ENCODE results near the gene GPX4. TPM values are rescaled to one million over a fixed set of nuclear protein-coding genes. Genes with fewer than 3 reads are reported as not detected.

Gene GPX4
- total and polyA plus RNA-seq, 2 of the 13 experiments (the other 11 are each of a cell fraction or from before 2014, with no cell fraction given): 535 to 613 TPM

DNA sequence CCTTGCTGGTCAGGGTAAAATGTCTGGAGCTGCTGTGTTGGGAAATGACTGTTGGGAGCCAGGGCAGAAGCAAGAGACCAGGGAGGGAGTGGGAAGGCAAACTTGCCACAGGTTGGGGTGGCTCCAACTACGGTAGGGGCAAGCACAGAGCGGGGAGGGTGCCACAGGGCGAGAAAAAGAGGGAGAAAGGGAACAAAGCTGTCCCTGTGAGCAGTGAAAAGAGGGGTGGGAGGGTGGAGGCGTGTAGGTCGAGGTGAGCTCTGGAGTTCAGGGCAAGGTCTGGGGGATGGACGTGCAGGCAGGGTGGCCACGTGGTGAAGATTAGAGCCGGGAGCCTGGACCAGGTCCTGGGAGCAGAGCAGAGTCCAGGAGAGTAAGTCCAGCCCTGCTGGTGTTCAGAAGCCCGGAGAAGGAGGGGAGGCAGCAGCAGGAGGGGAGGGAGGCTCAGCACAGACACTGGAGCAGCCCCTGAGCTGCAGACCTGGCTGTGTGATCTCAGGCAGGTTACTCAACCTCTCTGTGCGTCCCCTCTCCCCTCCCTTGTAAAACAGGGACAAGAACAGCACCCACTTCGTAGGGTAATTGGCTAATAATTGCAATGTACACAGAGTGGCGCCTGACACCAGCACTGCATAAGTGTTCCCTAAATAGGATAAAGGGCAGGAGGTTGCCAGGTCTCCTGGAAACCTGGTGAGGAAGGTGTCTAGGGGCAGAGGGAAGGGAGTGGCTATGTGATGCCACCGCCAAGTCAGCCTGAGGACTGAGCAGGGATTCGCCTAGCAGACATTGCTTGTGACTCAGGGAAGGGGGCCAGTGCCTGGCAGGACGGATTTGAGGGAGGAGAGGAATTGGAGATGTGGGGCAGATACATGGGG, 5.4 kb upstream of the GPX4 start (continued):
- TF ChIP-seq RERE (CRISPR knock-in tag; IDR thresholded peaks at IDR 0.05; ENCODE audit: low read depth) (no peak), ZNF768 (CRISPR knock-in tag; IDR thresholded peaks at IDR 0.05) (peak; percentile 100), TERF1 (CRISPR knock-in tag; IDR thresholded peaks at IDR 0.05) (no peak), GTF2F1 (IDR thresholded peaks at IDR 0.05; ENCODE audit: low read length) (no peak), NAIF1 (CRISPR knock-in tag; IDR thresholded peaks at IDR 0.05; ENCODE audit: borderline replicate concordance) (peak; percentile 65; the same call in 1 of the 2 replicates), ZNF543 (CRISPR knock-in tag; IDR thresholded peaks at IDR 0.05) (peak; percentile 87; the same call in 1 of the 2 replicates), EEA1 (CRISPR knock-in tag; IDR thresholded peaks at IDR 0.05; ENCODE audit: borderline replicate concordance) (no peak; the same call in 1 of the 2 replicates), FOXP1 (IDR thresholded peaks at IDR 0.05) (no peak), FOXP1 (CRISPR knock-in tag; IDR thresholded peaks at IDR 0.05) (peak; percentile 1; the same call in 1 of the 2 replicates), ZNF709 (CRISPR knock-in tag; IDR thresholded peaks at IDR 0.05) (no peak), SMAD3 (CRISPR knock-in tag; IDR thresholded peaks at IDR 0.05) (no peak), TFE3 (CRISPR knock-in tag; IDR thresholded peaks at IDR 0.05) (peak; percentile 51; the same call in 1 of the 2 replicates)
- TF ChIP-seq, protein P1, sequence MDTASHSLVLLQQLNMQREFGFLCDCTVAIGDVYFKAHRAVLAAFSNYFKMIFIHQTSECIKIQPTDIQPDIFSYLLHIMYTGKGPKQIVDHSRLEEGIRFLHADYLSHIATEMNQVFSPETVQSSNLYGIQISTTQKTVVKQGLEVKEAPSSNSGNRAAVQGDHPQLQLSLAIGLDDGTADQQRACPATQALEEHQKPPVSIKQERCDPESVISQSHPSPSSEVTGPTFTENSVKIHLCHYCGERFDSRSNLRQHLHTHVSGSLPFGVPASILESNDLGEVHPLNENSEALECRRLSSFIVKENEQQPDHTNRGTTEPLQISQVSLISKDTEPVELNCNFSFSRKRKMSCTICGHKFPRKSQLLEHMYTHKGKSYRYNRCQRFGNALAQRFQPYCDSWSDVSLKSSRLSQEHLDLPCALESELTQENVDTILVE (CRISPR knock-in tag; IDR thresholded peaks at IDR 0.05): no peak
